GM15510 (cell line): ENCODE results near the gene CSK.

ENCODE experiments used
- POLR2A ChIP-seq: IDR thresholded peaks from 3 replicates; pipeline ENCODE4 v1.6.1; 2011; ENCODE audit warnings: borderline replicate concordance; ENCODE audit not compliant: insufficient read length; ENCODE audit errors: extremely low read depth

The CSK gene

DNA sequence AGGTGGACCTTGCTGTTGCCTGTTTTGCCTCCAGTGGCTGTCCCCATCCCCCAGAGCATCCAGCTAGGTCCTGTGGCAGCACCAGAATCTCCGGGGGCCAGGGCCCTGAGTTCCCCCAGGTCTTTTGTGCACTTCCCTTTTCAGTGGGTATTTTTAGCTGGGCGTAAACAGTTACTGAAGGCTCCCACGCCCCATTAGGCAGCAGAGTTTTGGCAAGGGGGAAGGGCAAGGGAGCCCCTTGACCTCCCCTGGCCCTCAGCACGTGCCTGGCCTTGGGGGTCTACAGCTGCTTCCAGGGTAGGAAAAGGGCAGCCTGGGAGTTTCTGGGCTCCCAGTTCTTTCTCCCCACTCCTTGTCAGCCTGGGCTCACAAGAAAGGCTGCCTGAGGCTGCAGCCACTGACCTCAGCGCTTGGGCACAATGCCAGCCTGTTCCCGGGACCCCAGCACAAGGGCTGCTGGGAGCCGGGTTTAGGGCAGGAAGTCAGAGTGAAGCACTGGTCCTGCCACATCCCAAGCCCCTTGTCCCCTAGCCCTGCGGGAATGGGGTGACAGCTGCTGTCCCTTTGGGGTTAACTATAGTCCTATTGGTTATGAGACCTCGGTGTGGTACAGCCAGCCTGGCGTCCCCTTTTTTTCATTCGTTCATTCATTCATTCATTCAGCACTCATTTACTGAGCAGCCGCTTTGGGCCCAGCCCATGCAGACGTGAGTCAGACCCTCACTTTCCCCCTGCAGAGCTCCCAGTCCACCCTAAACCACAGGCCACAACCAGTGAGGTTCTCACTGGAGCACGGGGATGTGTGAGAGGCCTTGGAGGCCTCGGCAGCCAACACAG lies 8.4 kb downstream of the CSK start:
- no peak for TF ChIP-seq POLR2A

- TF ChIP-seq POLR2A = no peak
These were observed 9.1 kb downstream of the CSK start for GRCh38 chr15:74791007-74791406.

DNA sequence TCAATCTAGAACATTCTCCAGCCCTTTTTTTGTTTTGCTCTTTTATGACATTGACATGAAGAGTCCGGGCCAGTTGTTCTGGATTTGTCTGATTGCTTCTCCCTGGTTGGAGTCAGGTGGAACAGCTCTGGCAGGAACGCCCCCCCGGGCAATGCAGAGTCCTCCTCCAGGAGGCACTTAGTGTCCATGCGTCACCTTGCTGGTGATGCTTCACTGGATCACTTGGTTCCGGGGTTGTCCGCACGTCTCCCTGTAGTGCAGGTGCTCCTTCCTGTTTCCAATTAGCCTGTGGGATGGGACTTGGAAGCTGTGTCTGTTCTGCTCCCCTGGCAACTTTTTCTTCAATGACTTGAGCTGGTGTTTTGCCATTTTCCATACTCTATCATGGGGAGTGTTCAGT lies 9.8 kb downstream of the CSK start:
- TF ChIP-seq POLR2A = no peak

DNA sequence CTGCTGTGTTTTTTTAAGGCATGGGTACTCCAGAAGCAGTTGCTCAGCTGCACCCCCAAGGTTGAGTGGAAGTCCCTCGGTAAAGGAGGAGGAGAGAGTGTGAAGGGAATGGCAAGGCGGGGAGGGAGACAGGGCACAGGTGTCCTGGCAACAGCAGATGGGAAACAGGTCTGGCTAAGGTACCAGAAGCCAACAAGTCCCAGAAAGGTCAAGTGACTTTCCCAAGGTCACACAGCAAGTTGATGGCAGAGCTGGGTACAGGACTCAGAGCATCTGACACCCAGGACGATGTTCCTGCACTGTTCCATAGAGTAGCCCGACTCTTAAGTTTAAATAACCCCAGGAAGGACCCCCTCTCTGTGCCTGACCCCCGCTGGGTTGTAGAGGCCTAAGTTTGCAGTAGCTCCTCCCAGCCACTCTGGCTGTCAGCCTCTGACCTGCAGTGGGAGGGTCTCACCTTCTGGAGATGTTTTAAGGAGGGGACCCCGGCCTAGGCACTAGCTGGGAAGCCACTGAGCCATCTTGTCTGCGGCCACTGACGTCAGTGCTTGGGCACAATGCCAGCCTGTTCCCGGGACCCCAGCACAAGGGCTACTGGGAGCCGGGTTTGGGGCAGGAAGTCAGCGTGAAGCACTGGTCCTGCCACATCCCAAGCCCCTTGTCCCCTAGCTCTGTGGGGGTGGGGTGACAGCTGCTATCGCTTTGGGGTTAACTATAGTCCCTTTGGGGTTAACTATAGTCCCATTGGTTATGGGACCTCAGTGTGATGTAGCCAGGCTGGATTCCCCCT lies 10.5 kb downstream of the CSK start:
- no peak for TF ChIP-seq POLR2A

DNA sequence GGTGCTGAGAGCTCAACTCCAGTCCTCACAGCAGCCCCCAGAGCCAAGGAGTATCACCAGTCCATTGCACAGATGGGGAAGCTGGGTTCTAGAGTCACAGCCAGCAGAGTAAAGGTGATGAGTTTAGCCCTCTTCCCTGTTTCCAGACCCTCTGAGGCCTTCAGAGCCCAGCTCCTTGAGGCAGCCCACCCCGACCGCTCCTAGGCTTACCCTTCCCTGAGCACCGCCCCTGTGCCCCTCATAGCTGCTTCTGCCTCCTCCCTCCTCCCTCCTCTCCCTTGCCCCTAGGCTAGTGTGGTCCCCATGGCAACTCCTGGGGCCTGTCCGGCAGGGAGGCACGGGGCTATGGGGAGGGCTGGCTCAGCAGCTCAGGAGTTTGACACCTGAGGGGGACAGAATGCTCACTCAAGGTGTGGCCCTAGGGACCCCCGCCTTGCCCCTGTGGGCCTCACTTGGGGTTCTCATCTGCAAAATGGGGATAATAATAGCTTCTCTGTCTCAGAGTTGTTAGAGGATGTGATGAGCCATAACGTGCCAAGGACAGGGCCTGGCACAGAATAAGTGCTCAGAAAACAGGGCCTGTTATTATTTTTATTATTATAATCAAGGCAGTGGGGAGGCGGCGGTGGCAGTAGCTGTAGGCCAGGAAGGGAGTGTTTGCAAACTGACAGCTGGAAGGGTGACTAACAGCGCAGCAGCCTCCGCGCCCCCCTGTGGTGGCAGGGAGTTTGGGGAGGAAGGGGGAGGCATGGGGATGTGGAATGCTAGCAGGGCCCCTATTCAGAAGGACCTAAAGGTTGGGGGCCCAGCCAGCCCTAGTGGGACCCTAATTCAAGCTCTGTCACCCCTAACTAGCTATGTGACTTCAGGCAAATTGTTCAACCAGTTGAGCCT lies 11.5 kb downstream of the CSK start:
- no peak for TF ChIP-seq POLR2A

- TF ChIP-seq POLR2A = no peak
These were observed 12.5 kb downstream of the CSK start for GRCh38 chr15:74794248-74794969.

DNA sequence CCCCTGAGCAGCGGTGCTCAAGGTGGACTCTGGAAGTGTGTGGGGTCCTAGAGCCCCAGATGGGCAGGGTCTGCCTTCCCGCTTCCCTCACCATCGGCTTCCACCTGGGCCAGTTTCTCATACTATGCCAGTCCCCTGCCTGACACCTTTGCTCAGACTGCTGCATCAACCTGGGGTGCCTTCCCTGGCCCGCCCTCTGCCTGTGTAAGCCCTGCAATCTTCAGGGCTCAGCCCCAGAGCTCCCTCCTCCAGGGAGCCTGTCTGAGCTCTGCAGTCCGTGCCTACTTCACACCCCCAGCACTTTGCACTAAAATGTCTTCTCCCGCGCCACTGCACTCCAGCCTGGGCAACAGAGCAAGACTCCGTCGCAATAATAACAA lies 13.1 kb downstream of the CSK start:
- TF ChIP-seq POLR2A = no peak

DNA sequence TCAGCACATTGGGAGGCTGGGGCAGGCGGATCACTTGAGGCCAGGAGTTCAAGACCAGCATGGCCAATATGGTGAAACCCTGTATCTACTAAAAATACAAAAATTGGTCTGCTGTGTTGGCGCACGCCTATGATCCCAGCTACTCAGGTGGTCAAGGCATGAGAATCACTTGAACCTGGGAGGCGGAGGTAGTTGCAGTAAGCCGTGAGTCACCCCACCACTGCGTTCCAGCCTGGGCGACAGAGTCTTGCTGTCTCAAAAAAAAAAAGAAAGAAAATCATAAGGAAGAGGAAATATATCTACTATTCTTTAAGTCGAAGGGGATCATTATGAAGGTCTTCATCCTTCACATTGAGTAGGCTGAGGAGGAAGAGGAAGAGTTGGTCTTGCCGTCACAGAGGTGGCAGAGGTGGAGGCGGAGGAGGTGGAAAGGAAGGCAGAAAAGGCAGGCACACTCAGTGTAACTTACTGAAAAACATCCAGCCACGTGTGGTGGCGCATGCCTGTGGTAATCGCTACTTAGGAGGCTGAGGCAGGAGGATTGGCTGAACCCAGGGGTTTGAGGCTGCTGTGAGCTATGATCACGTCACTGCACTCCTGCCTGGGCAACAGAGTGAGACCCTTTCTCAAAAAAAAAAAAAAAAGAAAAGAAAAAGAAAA lies 14.2 kb downstream of the CSK start:
- no peak for TF ChIP-seq POLR2A

- no peak for TF ChIP-seq POLR2A
These were observed 16.7 kb downstream of the CSK start for GRCh38 chr15:74798388-74799254.

- peak; percentile 15 for TF ChIP-seq POLR2A
These were observed 17.5 kb downstream of the CSK start for GRCh38 chr15:74799255-74799855.

GRCh38 chr15:74799856-74800558 lies 18.1 kb downstream of the CSK start:
- peak; percentile 13 for TF ChIP-seq POLR2A

DNA sequence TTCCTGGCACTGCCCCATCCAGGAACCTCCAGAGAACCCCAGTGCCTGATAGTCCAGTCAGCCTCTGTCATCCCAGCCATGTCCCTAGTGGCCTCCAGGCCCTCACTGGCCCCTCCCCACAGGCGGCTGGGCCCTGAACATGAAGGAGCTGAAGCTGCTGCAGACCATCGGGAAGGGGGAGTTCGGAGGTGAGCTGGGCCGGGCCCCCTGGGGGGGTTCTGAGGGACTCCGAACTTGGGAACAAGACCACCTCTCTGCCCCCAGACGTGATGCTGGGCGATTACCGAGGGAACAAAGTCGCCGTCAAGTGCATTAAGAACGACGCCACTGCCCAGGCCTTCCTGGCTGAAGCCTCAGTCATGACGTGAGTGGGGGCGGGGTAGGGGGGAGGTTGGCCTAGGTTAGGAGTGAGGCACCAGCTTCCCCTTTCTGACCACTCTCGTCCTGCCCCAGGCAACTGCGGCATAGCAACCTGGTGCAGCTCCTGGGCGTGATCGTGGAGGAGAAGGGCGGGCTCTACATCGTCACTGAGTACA lies 18.7 kb downstream of the CSK start:
- TF ChIP-seq POLR2A = no peak
